Measurements from ENCODE around the gene PSTK.

PSTK gene

DNA sequence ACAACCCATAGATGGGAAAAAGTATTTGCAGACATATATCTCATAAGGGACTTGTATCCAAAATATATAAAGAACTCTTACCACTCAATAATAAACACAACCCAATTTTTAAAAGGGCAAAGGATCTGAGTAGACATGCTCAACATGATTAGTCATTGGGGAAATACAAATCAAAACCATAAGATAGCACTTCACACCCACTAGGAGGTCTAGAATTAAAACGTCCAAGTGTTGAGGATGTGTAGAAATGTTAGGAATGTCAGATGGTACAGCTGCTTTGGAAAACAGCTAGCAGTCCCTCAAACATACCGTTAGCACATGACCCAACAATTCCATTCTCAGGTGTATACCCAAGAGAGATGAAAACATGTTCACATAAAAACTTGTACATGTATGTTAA lies 8.3 kb downstream of the PSTK start:
- DNase-seq (ENCODE audit: low read depth), result no peak
- H3K4me3 ChIP-seq (ENCODE audit: low read depth, low read length), result no peak overlapping the region

DNA sequence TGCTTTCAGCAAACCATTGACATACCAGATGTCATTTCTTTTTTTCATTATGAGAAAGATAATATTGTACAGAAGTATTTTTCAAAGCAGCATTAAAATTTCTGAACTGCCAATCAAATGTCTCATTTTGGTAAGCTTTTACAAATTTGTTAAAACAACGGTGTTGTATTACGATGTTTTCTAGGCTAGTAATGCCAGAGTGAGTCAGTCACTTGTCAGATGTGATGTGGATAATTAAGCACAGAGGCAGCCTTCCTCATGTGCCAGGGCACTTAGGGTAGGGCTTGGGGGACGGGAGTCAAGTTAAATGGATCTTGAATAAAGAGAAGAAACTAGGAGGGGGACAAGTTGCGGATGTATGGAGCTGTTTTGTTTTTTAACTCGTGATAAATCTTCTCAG lies 10.1 kb downstream of the PSTK start:
- DNase-seq (ENCODE audit: low read depth), result no peak
- H3K4me3 ChIP-seq (ENCODE audit: low read depth, low read length), result no peak overlapping the region

DNA sequence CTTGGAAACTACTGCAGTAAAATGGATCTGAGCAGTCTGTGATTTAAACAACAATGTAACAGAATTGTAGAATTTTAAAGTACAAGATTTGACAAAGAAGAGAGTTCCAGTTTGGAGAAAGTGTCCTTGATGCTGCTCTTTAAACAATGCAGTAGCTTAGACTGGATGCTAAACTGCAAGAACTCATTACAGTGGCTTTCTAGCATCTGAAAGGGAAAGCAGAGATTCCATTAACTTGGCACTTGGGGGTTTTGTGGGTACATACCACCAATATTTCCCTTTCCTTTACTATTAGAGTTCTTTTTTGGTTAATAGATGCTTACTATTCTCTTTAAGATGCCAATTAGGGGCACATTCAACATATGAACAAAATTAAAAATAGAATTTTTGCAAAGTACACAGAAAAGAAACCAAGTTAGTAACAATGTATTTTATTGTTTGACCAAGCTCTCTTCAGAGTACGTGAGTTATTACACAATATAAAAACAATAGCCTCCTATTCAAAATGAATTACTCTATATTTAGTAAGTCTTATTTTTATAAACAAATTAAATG lies 11.9 kb downstream of the PSTK start:
- no peak overlapping the region for H3K4me3 ChIP-seq (ENCODE audit: low read depth, low read length)
- DNase-seq (ENCODE audit: low read depth), result no peak

DNA sequence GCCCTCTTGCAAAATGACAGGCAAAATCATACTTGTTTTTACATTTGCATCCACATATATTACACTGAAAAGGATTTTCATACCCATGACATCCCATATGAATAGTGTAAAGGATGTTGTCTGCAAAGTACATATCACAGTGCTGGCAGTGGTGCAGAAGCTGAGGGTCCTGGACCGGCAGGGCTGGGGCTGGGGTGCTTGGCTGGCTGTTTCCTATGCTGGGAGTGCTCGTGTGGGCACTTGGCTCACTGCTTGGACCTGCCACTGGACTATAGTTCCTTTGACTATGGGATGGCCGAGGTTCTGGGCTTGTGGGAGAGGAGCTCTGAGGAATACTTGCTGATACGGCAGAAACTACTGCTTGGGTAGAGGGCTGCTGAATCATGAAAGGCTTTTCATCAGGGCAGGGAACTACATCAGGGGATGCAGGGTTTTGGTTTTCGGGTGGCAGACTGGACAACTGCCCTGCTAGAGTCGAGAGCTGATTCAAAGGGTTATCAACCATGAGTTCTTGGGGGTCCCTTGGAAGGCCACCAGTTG lies 13.7 kb downstream of the PSTK start:
- no peak overlapping the region for H3K4me3 ChIP-seq (ENCODE audit: low read depth, low read length)
- no peak for DNase-seq (ENCODE audit: low read depth)

DNA sequence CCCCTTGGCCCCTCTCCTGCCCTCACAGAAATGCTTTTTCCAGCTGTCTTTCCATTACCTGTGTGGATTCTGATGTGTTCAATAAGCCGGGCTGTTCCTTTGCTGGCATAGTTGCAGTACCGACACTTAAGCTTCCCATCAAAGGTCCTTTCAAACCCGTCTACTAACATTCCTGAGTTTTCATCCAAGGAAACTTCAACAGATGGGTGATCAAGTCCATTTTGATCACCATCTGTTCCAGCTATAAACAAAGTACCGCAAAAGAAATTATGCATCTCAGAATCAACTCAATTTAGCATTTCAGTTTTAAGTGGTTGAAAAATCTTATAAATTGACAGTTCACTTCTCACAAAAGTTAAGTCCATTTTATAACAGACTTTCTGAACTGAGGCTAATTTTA lies 15.7 kb downstream of the PSTK start:
- no peak overlapping the region for H3K4me3 ChIP-seq (ENCODE audit: low read depth, low read length)
- DNase-seq (ENCODE audit: low read depth), result no peak

DNA sequence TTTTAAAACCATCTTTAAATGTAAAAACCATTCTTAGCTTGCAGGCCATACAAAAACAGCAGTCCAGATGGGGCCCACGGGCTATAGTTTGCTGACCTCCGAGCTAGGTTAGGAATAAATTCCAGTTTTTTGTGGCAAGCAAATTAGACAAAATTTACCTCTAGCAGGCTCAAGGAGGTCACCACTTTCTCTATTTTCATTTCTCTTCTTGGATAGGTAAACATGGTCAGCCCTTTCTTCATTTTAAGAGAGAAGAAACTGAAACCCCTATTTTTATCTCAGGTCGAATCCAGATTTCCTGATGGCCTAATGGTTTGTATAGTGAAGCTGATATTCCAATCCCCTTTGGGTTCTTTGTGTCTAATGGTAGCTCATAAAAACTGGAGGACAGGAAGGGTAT lies 17.7 kb downstream of the PSTK start:
- DNase-seq (ENCODE audit: low read depth), result no peak
- H3K4me3 ChIP-seq (ENCODE audit: low read depth, low read length), result no peak overlapping the region

DNA sequence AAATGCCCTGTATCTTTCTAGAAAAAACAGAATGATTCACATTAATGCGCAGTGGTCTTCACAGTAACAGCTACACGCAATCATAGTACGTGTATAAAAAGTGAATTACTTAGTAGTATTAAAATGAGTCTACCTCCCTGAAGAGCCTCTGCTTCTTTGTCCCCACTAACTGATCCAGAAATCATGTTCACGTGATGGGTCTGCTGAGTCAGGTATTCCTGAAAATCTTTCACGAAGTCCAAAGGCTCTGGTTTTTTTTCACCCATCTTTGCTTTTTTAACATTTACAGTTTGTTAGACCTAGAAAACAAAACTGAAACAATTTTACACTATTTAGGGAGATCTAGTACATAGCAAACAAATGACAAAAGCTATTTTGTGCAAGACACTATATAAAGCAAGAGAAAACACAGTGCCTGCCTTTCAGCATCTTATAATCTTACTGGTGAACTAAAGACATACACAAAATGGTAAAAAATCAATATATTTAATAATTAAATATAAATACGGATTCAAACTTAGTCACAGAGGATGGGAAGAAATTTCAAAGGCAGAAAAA lies 18.2 kb downstream of the PSTK start:
- no peak overlapping the region for H3K4me3 ChIP-seq (ENCODE audit: low read depth, low read length)
- DNase-seq (ENCODE audit: low read depth), result no peak

DNA sequence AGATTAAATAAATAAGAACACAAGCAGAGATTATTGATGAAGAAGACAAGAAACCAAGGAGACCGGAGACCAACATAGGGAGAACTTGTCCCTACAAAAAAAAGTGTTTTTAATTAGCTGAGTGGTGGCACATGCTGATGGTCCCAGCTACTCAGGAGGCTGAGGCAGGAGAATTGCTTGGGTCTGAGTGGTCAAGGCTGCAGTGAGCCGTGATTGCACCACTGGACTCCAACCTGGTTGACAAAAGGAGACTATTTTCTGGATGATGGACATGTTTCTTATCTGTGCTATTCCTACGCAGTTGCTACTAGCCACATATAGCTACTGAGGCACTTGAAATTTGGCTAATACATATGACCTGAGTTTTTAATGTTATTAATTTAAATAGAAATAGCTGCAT lies 18.7 kb downstream of the PSTK start:
- no peak overlapping the region for H3K4me3 ChIP-seq (ENCODE audit: low read depth, low read length)
- DNase-seq (ENCODE audit: low read depth), result no peak

DNA sequence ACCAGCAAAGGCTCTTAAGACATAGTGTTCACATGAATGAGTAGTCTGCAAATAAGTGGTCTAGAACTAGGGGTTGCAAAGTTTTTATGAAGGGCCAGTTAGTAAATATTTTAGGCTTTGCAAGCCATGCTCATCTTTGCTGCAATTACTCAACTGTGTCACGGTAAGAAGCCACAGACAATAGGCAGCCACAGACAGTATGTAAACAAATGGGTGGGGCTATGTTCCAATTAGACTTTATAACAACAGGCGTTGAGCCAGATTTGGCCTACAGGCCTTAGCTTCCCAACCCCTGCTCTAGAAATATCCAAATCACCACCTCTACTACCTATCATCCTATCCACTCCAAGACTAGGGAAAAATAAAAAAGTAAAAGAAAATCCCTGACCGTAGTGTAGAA lies 19.1 kb downstream of the PSTK start:
- no peak overlapping the region for H3K4me3 ChIP-seq (ENCODE audit: low read depth, low read length)
- DNase-seq (ENCODE audit: low read depth), result no peak

DNA sequence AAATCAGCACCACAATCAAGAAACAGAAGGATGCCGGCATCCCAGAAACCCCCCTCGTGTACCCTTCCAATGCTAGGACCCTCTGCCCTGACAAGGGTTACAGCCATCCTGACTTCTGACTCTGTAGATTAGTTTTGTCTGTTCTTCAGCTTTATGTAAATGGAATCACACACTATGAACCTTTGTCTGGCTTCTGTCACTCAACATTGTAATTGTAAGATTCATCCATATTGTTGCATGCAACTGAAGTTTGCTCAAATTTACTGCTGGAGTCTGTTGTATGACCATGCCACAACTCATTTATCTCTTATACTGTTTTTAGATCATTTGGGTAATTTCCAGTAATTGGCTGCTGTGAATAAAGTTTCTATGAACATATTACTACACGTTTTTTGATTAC lies 20.0 kb downstream of the PSTK start:
- no peak for DNase-seq (ENCODE audit: low read depth)
- H3K4me3 ChIP-seq (ENCODE audit: low read depth, low read length), result no peak overlapping the region

DNA sequence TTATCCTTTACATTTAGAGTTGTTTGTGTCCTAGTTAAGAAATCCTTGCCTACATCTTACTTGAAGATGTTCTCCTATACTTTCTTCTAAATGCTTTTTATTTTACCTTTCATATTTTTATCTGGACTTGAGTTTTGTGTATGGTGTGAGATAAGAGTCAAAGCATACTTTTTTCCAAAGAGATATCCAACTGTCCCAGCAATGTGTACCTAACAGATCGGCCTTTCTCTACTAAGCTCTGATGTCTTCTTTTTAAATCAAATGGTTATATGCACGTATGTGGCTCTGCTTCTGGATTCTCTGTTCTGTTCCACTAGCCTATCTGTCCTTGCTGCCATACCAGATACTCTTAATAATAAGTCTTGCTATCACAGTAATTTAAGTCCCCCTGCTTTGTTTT lies 21.2 kb downstream of the PSTK start:
- DNase-seq (ENCODE audit: low read depth), result no peak
- no peak overlapping the region for H3K4me3 ChIP-seq (ENCODE audit: low read depth, low read length)

DNA sequence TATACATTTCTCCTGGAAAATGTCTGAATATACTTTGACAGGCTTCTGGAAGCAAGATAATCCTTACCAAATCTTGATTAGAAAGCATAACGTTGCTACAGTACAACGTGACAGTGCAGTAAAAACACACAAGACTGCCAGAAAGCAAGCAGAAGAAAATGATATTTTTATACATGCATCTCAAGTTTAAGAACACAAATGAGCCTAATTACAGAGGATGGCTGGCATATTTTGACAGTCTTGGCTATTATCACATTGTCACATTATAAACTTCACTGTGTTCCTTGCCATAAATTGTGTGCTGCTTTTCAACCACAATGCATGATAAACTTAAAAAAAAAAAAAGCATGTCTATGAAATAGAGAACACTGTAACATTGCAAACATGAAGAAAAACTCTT lies 24.1 kb downstream of the PSTK start:
- no peak for DNase-seq (ENCODE audit: low read depth)
- H3K4me3 ChIP-seq (ENCODE audit: low read depth, low read length), result no peak overlapping the region

DNA sequence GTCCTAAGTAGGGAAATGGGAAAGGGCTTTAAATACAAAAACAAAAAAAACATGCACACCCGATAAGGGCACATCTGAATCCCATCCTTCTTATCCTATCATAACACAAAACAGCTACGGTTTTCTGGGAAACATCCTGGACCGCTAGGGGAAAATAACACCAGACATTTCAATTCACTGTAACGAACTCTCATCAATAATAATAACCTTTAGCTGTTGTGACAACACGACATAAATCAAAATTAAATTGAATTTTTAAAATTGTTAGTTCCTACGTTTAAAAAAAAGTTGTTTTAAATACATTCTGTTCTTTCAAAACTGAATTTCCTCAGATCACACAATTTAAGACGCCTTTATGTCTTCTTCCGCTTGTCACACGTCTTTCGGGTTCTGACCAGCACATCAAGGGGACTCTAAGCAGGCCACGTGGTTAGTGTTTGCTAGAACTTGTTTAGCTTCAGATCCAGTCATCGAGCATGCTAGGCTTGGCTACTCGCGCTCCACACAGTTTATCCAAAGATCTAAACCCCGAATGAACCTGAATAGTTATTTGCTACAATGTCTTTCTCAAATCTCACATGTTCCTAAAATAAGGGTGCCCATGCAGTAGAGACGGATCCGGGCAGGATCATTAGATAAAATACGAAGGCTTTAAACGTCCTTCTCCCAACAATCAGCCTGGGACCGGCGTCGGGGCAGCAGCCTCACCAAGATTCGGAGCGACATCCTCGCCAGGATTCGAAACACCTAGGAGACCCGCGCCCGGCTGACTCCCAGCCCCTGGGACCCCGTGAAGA lies 27.6 kb downstream of the PSTK start:
- H3K4me3 ChIP-seq (ENCODE audit: low read depth, low read length), result peak overlapping the region; percentile 96
- DNase-seq (ENCODE audit: low read depth), result peak; percentile 4

DNA sequence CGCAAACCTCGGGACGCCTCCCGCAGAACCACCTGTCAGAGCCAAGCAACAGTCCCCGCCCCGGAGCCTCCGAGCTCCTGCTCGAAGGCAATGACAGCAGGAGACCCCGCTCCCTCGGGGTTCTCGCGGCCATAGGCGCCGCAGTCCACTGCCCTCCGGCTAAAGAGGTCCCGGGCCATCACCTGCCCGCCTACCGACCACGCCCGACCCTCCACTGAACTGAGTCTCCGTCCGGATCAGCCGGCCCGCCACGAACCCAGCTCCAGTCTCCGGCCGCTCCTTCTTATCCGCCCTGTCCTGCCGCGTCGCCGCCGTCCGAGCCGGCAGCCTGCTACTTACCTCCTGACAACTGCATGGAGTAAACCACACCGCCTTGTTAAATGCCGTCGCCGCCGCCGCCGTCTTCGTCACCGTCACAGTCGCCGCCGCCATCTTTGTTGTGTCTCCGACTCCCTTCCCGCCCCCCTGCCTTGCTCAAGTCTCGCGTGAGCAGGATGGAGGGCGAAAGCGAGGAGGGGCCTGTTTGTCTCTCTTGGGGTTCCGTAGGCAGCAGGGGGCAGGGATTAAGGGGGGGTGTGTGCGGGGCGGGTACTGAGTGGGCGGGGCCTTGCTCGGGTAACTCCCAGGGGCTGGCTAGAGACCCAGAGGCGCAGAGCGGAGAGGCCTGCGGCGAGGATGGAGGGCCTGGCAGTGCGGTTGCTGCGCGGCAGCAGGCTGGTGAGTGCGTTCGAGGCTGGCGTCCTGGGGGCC lies 28.3 kb downstream of the PSTK start, which contains the start of the genes ACADSB and IKZF5:
Gene ACADSB (plus strand): TSS at position 652 of the 750 bp plus-strand sequence. CDS start 24 bp downstream, at position 676.
Gene IKZF5 (minus strand): TSS at position 441 of the 750 bp plus-strand sequence. CDS start 10,170 bp downstream, outside the sequence.
- DNase-seq (ENCODE audit: low read depth), result peak; percentile 95
- H3K4me3 ChIP-seq (ENCODE audit: low read depth, low read length), result peak within 1 kb of the TSS; percentile 96

DNA sequence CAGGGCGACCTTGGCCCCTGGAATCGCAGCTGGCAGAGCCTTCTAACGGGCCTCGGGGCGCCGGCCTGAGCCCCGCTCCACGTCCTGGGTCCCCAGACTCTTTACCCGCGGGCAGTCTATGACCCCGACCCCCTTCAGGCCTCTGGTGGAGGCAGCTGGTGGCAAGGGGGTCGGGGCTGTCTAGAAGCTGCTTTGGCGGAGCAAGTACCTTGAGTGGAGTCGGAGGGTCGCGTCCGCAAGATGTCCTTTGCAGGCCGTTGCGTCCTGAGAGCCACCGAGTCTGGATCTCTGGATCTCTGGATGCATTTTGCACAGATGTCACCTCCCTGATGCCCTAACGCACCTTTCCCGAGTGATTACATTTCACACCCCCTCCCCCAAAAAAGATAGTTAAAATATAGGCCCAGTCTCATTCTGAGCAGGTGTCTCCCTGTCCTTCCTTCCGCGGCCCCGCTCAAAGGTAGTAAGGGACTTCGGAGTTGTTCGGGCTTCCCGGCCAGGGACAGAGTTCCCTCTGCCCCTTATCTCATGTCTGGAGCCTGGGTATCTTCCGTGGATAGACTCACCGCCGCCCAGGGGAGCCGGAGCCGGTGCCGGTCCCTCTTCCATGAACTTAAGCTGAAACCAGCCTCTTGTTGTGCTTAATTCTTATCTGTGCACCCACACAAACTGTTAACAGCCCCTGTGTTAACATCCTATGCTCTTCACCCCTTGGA lies 29.1 kb downstream of the PSTK start:
- peak overlapping the region; percentile 96 for H3K4me3 ChIP-seq (ENCODE audit: low read depth, low read length)
- DNase-seq (ENCODE audit: low read depth), result no peak

DNA sequence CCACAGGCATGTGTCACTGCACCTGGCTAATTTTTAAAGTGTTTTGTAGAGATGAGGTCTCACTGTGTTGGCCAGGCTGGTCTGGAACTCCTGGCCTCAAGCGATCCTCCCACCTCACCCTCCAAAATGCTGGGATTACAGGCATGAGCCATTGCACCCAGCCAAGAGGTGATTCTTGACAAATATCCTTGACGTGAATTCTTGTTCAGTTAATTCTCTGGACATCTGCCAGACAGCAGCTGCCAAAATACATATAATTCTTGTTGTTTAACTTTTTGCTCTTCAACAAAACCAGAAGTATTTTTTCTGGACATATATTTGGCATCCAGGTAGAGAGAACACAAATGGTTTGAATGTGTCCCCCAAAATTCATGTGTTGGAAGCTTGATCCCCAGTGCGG lies 31.8 kb downstream of the PSTK start:
- no peak overlapping the region for H3K4me3 ChIP-seq (ENCODE audit: low read depth, low read length)
- no peak for DNase-seq (ENCODE audit: low read depth)

DNA sequence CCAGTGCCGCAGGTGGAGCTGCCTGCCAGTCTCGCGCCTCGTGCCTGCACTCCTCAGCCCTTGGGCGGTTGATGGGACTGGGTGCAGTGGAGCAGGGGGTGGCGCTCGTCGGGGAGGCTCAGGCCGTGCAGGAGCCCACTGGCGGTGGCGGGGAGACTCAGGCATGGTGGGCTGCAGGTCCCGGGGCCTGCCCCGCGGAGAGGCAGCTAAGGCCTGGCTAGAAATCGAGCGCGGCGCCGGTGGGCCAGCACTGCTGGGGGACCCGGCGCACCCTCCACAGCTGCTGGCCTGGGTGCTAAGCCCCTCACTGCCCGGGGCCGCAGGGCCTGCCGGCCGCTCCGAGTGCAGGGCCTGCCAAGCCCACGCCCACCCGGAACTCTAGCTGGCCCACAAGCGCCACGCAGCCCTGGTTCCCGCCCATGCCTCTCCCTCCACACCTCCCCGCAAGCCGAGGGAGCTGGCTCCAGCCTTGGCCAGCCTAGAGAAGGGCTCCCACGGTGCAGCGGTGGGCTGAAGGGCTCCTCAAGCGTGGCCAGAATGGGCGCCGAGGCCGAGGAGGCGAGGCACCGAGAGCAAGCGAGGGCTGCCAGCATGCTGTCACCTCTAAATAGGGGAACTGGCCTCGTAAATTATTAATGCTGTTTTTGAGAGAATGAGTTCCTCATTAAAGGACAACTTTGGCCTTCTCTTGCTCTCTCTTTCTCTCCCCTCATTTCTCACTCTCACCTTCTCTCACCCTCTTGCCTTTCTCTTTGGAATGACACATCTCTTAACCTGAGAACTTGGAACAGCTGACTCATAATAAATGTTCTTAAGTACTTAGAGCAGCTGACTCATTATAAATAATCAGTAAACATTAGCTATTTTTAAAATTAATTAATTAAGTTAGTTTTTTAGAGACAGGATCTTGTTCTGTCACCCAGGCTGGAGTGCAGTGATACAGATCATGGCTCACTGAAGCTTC lies 33.5 kb downstream of the PSTK start:
- no peak for DNase-seq (ENCODE audit: low read depth)
- H3K4me3 ChIP-seq (ENCODE audit: low read depth, low read length), result no peak overlapping the region

DNA sequence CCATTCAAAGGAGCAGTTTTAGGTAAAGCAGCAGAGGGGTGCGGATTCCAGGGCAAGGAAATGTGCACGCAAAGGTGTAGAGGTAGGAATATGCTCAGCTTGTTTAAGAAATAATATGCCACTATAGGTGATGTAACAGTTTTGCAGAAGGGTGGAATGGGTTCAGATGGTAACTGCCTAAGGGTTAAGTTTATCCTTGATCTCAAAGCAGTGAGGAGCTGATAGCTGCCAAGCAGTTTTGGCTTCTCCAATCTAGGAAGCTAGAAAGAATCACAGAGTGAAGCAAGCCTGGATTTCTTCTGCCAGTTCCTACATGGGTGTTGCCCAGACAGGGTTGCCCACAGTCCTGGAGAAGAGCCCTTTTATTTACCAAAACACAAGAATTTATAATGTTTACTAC lies 34.6 kb downstream of the PSTK start:
- no peak overlapping the region for H3K4me3 ChIP-seq (ENCODE audit: low read depth, low read length)
- no peak for DNase-seq (ENCODE audit: low read depth)

All from skeletal muscle cell (primary cell).